ENCODE results near the gene SLC22A4. TPM values are rescaled to one million over a fixed set of nuclear protein-coding genes. Genes with fewer than 3 reads are reported as not detected.
A peak's percentile ranks its signal among the peaks of the same experiment; 100 is the strongest.

The SLC22A4 gene
- total and polyA plus RNA-seq, 2 of the 8 experiments (the other 6 are each of a cell fraction or from before 2014, with no cell fraction given), result 0.45 to 0.60 TPM

DNA sequence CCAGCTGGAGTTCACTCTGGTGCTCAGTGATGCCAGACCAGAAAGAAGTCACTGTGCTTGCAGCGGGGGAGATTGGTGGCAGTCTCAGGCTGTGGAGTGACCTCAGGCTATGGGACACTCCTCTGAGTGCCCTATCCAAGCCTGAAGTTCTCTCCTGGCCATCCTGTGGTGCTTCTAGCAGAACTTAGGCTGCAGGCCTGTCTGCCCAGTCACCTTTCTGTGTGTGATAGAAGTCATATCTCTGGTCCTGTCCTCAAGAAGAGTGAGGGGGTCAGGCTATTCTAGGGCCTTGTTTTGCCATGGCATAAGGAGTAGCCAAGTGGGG, 27.4 kb upstream of the SLC22A4 start:
- Histone ChIP-seq H3K14ac (ENCODE audit: insufficient read length) (no peak overlapping the region), H3K4me3 (ENCODE audit: extremely low read depth in 1 of 4, insufficient read depth in 2 of 4, low read depth in 3 of 4, low read length in 4 of 4) (no peak overlapping the region), H3K4ac (replicated peaks; ENCODE audit: insufficient read length, low read depth, low read length) (no peak overlapping the region), H4K91ac (replicated peaks; ENCODE audit: insufficient read length, low read length) (no peak overlapping the region), H2AK5ac (ENCODE audit: low read depth, low read length) (no peak overlapping the region), H2BK5ac (ENCODE audit: low read depth, low read length) (no peak overlapping the region), H3K4me2 (ENCODE audit: insufficient read depth in 1 of 2, low read depth in 2 of 2, low read length in 2 of 2) (no peak overlapping the region), H3K79me1 (ENCODE audit: low read depth, low read length) (no peaks in the 10 kb centered on the region), H3K23me2 (ENCODE audit: low read depth, low read length) (no peaks in the 10 kb centered on the region), H2AFZ (ENCODE audit: low read length) (no peak overlapping the region), H4K8ac (ENCODE audit: extremely low read depth, insufficient read depth, low read length) (no peak overlapping the region), H3K23ac (ENCODE audit: insufficient read length) (no peak overlapping the region), H3K36me3 (ENCODE audit: control insufficient read depth in 2 of 4, insufficient read depth in 4 of 4, low read length in 3 of 4) (no peaks in the 10 kb centered on the region), H2BK15ac (ENCODE audit: low read length) (no peak overlapping the region), H2BK120ac (replicated peaks; ENCODE audit: low read depth, low read length) (no peak overlapping the region), H3K79me2 (ENCODE audit: control insufficient read depth in 1 of 2, insufficient read depth in 2 of 2, low read length in 2 of 2) (no peaks in the 10 kb centered on the region), H3K4me1 (replicated peaks in 1 of 4; ENCODE audit: control insufficient read depth in 3 of 4, insufficient read depth in 4 of 4, low read length in 3 of 4) (peaks cover 0 to 2% (median 0%) of the 10 kb centered on the region in 4 experiments; a peak in 2 of 7 replicates), H2BK12ac (ENCODE audit: low read depth, low read length) (no peak overlapping the region), H3K27me3 (replicated peaks in 1 of 4; ENCODE audit: control insufficient read depth in 3 of 4, extremely low read depth in 1 of 4, insufficient read depth in 3 of 4, low read length in 3 of 4) (no peaks in the 10 kb centered on the region), H3K9me3 (ENCODE audit: insufficient read depth in 2 of 2, low read depth in 1 of 2, low read length in 1 of 2) (no peaks in the 10 kb centered on the region), H4K5ac (ENCODE audit: insufficient read length, low read depth, low read length) (no peak overlapping the region), H3K56ac (replicated peaks; ENCODE audit: insufficient read length, low read depth, low read length) (no peak overlapping the region), H2BK20ac (ENCODE audit: low read length) (no peak overlapping the region), H3K9ac (replicated peaks in 1 of 4; ENCODE audit: extremely low read depth in 1 of 4, low read depth in 3 of 4, low read length in 3 of 4) (no peak overlapping the region), H3K18ac (ENCODE audit: extremely low read depth, low read length) (no peak overlapping the region), H4K20me1 (replicated peaks in 1 of 2; ENCODE audit: control insufficient read depth in 1 of 2, insufficient read depth in 2 of 2, low read length in 2 of 2) (no peaks in the 10 kb centered on the region), H3K27ac (ENCODE audit: low read depth, low read length) (no peak overlapping the region)
- CTCF ChIA-PET (ENCODE audit: partially characterized antibody), result interaction anchor here (1.7 to 4.1 kb wide), 2 partner anchors 29 to 73 kb away, joined by 3 to 16 read pairs; no protein-coding TSS in a partner anchor
- POLR2A ChIA-PET (ENCODE audit: partially characterized antibody), result interaction anchor here (1.8 kb wide), 1 partner anchor 9 kb away, joined by 5 read pairs; the partner anchor contains the start of gene PDLIM4
- no peak for FAIRE-seq
- TF ChIP-seq SP1 (IDR thresholded peaks at IDR 0.05; ENCODE audit: low read depth, low read length) (no peak), RXRA (IDR thresholded peaks at IDR 0.05; ENCODE audit: insufficient read depth, low read depth, low read length) (no peak), EGR1 (IDR thresholded peaks at IDR 0.05; ENCODE audit: borderline replicate concordance, low read depth, low read length) (no peak), ASH2L (IDR thresholded peaks at IDR 0.05; ENCODE audit: low read length) (no peak), SUZ12 (IDR thresholded peaks at IDR 0.05; ENCODE audit: low read length) (no peak), TBP (IDR thresholded peaks at IDR 0.05; ENCODE audit: low read depth, low read length) (no peak), TAF7 (optimal IDR thresholded peaks at IDR 0.05; ENCODE audit: borderline replicate concordance, low read depth, low read length) (no peak), SIX5 (IDR thresholded peaks at IDR 0.05; ENCODE audit: low read depth, low read length) (no peak), TCF12 (IDR thresholded peaks at IDR 0.05; ENCODE audit: low read depth, low read length) (no peak)
- TF ChIP-seq, protein P1, sequence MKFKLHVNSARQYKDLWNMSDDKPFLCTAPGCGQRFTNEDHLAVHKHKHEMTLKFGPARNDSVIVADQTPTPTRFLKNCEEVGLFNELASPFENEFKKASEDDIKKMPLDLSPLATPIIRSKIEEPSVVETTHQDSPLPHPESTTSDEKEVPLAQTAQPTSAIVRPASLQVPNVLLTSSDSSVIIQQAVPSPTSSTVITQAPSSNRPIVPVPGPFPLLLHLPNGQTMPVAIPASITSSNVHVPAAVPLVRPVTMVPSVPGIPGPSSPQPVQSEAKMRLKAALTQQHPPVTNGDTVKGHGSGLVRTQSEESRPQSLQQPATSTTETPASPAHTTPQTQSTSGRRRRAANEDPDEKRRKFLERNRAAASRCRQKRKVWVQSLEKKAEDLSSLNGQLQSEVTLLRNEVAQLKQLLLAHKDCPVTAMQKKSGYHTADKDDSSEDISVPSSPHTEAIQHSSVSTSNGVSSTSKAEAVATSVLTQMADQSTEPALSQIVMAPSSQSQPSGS (IDR thresholded peaks at IDR 0.05; ENCODE audit: low read length), result no peak
- DNase-seq (ENCODE audit: low read depth in 1 of 2, low spot score in 2 of 2), result peak in 1 of 2 experiments; percentile 29
- 89% methylated on average over 1 of the region's 1 CpG; no CpG with 5 or more reads in 1 of the 2 experiments for WGBS, 2 experiments (ENCODE audit: extremely low coverage in 1 of 2, insufficient coverage in 1 of 2, insufficient read length in 1 of 2, insufficient replicate concordance in 2 of 2, low coverage in 1 of 2, low lambda C conversion rate in 2 of 2, missing lambda C conversion rate in 1 of 2)

Measured in H1 (cell line).